SHP77 (cell line): ENCODE data around the gene MRPL55.

Experiments used
- DNase-seq, 2 experiments: peaks; one replicate each; lab custom pipeline; 2025; lab: John Stamatoyannopoulos, UW

MRPL55 gene

GRCh38 chr1:228109073-228109961, at the start of gene MRPL55:
MRPL55 (minus strand) TSS chr1:228109299; CDS start chr1:228108260, 1,039 bp downstream.
- peak; percentile 87 to 88 for DNase-seq

- DNase-seq = no peak
Observed at GRCh38 chr1:228158151-228159007, 49.3 kb upstream of the MRPL55 start.

- DNase-seq = no peak
Observed at GRCh38 chr1:228157729-228158126, 48.6 kb upstream of the MRPL55 start.

- no peak for DNase-seq
Observed at GRCh38 chr1:228156941-228157728, 48.0 kb upstream of the MRPL55 start.

- no peak for DNase-seq
Observed at GRCh38 chr1:228156515-228156881, 47.4 kb upstream of the MRPL55 start.

- DNase-seq = no peak
Observed at GRCh38 chr1:228155596-228156514, 46.8 kb upstream of the MRPL55 start.

- DNase-seq = no peak
Observed at GRCh38 chr1:228154670-228155571, 45.8 kb upstream of the MRPL55 start.

GRCh38 chr1:228154021-228154669, 45.0 kb upstream of the MRPL55 start:
- DNase-seq = no peak

GRCh38 chr1:228152918-228153258, 43.8 kb upstream of the MRPL55 start:
- DNase-seq = no peak

GRCh38 chr1:228152097-228152917, 43.2 kb upstream of the MRPL55 start:
- no peak for DNase-seq

GRCh38 chr1:228151180-228151925, 42.3 kb upstream of the MRPL55 start:
- no peak for DNase-seq

- no peak for DNase-seq
Observed at GRCh38 chr1:228150461-228151179, 41.5 kb upstream of the MRPL55 start.

- no peak for DNase-seq
Observed at GRCh38 chr1:228150120-228150460, 41.0 kb upstream of the MRPL55 start.

GRCh38 chr1:228149406-228150119, 40.5 kb upstream of the MRPL55 start, which contains the start of gene GJC2:
GJC2 (plus strand) TSS chr1:228149930; CDS start chr1:228157759, 7,829 bp downstream.
- DNase-seq = no peak

- no peak for DNase-seq
Observed at GRCh38 chr1:228148935-228149405, 39.9 kb upstream of the MRPL55 start.

- DNase-seq = no peak
Observed at GRCh38 chr1:228148196-228148861, 39.2 kb upstream of the MRPL55 start.
